ENCODE results near the gene ASXL2.
"Not testable (repeated sequence)": the region's sequence is repeated elsewhere in the genome, so short reads cannot be mapped to it uniquely, and the experiment has no call there.

ASXL2 gene

GRCh38 chr2:25891672-25892071, 13.4 kb upstream of the ASXL2 start:
- no peak for DNase-seq

GRCh38 chr2:25887624-25888242, 9.4 kb upstream of the ASXL2 start:
- no peak for DNase-seq

- peak; percentile 94 for DNase-seq
Observed at GRCh38 chr2:25885933-25886332, 7.6 kb upstream of the ASXL2 start.

GRCh38 chr2:25881764-25882163, 3.5 kb upstream of the ASXL2 start:
- DNase-seq, result no peak

GRCh38 chr2:25879133-25879730, 945 bp upstream of the ASXL2 start:
- DNase-seq, result peak; percentile 76

- DNase-seq, result peak; percentile 55
Observed at GRCh38 chr2:25877431-25878360, 591 bp downstream of the ASXL2 start.

GRCh38 chr2:25872134-25872533, 6.2 kb downstream of the ASXL2 start:
- no peak for DNase-seq

- no peak for DNase-seq
Observed at GRCh38 chr2:25867396-25868003, 10.8 kb downstream of the ASXL2 start.

GRCh38 chr2:25856377-25856776, 21.9 kb downstream of the ASXL2 start:
- no peak for DNase-seq

- DNase-seq, result no peak
Observed at GRCh38 chr2:25855065-25855464, 23.2 kb downstream of the ASXL2 start.

GRCh38 chr2:25854613-25855012, 23.7 kb downstream of the ASXL2 start:
- DNase-seq, result no peak

- DNase-seq, result no peak
Observed at GRCh38 chr2:25853038-25853638, 25.1 kb downstream of the ASXL2 start.

- peak; percentile 88 for DNase-seq
Observed at GRCh38 chr2:25851740-25852503, 26.4 kb downstream of the ASXL2 start.

GRCh38 chr2:25850400-25850799, 27.9 kb downstream of the ASXL2 start:
- not testable (repeated sequence) for DNase-seq

- not testable (repeated sequence) for DNase-seq
Observed at GRCh38 chr2:25849350-25849749, 28.9 kb downstream of the ASXL2 start.

GRCh38 chr2:25845843-25846505, 32.3 kb downstream of the ASXL2 start:
- peak; percentile 31 for DNase-seq

GRCh38 chr2:25844089-25844488, 34.2 kb downstream of the ASXL2 start:
- DNase-seq, result peak; percentile 21

- no peak for DNase-seq
Observed at GRCh38 chr2:25842155-25842554, 36.1 kb downstream of the ASXL2 start.

GRCh38 chr2:25838152-25838756, 40.0 kb downstream of the ASXL2 start:
- DNase-seq, result no peak

GRCh38 chr2:25835906-25836305, 42.4 kb downstream of the ASXL2 start:
- DNase-seq, result no peak

- DNase-seq, result no peak
Observed at GRCh38 chr2:25833566-25833965, 44.7 kb downstream of the ASXL2 start.
